Ascending aorta (tissue), 2 donors: ENCODE measurements around the gene SPSB1. TPM values are rescaled to one million over a fixed set of nuclear protein-coding genes. Genes with fewer than 3 reads are reported as not detected.

ENCODE experiments used
- DNase-seq, 2 donors: peaks; one replicate each; pipeline ENCODE4 v3.0.0-alpha.2; 2019; ENCODE audit warnings: low spot score in 2 of 2
- H3K27ac ChIP-seq, 2 donors: fragments of 200-600 bp; sonication (generic); one replicate each; pipeline ENCODE4 v1.5.1; 2016 to 2017; ENCODE audit warnings: mild to moderate bottlenecking in 1 of 2
- H3K27me3 ChIP-seq: fragments of 200-600 bp; sonication (generic); one replicate; pipeline ENCODE4 v1.5.1; 2017
- H3K36me3 ChIP-seq, 2 donors: fragments of 200-600 bp; sonication (generic); one replicate each; pipeline ENCODE4 v1.5.1; 2016
- H3K4me1 ChIP-seq, 2 donors: fragments of 200-600 bp; sonication (generic); one replicate each; pipeline ENCODE4 v1.5.1; 2016 to 2017; ENCODE audit warnings: mild to moderate bottlenecking in 1 of 2
- H3K4me3 ChIP-seq, 2 donors: fragments of 200-600 bp; sonication (generic); one replicate each; pipeline ENCODE4 v1.5.1; 2016 to 2017; ENCODE audit warnings: mild to moderate bottlenecking in 1 of 2
- H3K9me3 ChIP-seq, 2 donors: fragments of 200-600 bp; sonication (generic); one replicate each; pipeline ENCODE4 v1.5.1; 2016
- intact Hi-C: fragments of 100-400 bp; cut with DNase I; formaldehyde crosslinking; loops from one replicate; pipeline ENCODE4 v1.15.1; 2023
- total RNA-seq: library from RNA; depleted of rRNA; stranded (reverse); fragments of >200 nt; gene quantifications from one replicate; pipeline ENCODE4 v1.1.0, GENCODE V29; 2016
- TF ChIP-seq, protein P1 (sequence below), 3 experiments: fragments of 200-600 bp in 2 of 3; fragments of 450-650 bp in 1 of 3; sonication (generic) in 2 of 3; IDR thresholded peaks; one replicate each; pipeline ENCODE4 v1.5.1; 2016 to 2019; ENCODE audit warnings: antibody characterized with exemption in 3 of 3, mild to moderate bottlenecking in 1 of 3, moderate library complexity in 1 of 3

Gene SPSB1
- total RNA-seq, 1 donor from 2014 or later, result 64.9 TPM

- Histone ChIP-seq H3K4me3 (no peak overlapping the region), H3K36me3 (peaks cover 43 to 52% of the 10 kb centered on the region in 2 donors), H3K9me3 (no peaks in the 10 kb centered on the region), H3K4me1 (peaks cover 3 to 7% of the 10 kb centered on the region in 2 donors), H3K27ac (no peak overlapping the region), H3K27me3 (no peaks in the 10 kb centered on the region)
- intact Hi-C loops, result loop anchor here (1.0 to 10.0 kb wide), 4 partner anchors 23 to 307 kb away; no protein-coding TSS in a partner anchor
- DNase-seq, result no peak
- TF ChIP-seq, protein P1, sequence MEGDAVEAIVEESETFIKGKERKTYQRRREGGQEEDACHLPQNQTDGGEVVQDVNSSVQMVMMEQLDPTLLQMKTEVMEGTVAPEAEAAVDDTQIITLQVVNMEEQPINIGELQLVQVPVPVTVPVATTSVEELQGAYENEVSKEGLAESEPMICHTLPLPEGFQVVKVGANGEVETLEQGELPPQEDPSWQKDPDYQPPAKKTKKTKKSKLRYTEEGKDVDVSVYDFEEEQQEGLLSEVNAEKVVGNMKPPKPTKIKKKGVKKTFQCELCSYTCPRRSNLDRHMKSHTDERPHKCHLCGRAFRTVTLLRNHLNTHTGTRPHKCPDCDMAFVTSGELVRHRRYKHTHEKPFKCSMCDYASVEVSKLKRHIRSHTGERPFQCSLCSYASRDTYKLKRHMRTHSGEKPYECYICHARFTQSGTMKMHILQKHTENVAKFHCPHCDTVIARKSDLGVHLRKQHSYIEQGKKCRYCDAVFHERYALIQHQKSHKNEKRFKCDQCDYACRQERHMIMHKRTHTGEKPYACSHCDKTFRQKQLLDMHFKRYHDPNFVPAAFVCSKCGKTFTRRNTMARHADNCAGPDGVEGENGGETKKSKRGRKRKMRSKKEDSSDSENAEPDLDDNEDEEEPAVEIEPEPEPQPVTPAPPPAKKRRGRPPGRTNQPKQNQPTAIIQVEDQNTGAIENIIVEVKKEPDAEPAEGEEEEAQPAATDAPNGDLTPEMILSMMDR (IDR thresholded peaks at IDR 0.05), result no peak
Measured at GRCh38 chr1:9267352-9267686, 25.4 kb upstream of the SPSB1 start.

DNA sequence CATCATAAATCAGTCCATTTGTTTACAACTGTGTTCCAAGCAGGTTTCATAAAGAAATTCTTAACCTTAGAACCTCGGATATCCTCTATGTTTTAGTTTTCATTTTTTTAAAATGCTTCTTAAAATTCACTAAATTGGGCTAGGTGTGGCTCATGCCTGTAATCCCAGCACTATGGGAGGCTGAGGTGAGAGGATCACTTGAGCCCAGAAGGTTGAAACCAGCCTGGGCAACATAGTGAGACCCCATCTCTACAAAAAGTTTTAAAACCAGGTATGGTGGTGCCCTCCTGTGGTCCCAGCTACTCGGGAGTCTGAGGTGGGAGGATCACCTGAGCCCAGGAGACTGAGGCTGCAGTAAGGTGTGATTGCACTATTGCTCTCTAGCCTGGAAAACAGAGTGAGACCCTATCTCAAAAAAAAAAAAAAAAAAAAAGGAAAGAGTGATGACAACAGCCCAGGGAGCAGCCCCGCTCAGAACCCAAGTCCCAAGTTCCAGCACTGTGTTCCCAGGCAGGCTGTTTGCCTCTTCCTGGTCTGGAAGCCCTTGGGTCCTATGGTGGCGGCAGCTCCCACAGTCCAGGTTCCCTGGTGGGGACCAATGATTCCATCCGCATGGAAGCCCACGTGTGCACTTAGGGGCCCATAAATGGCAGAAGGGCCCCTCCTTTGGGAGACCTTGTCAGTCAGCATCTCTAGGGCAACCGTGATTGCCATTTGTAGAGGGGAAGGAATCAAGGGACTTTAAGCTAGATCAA is 24.7 kb upstream of the SPSB1 start:
- intact Hi-C loops, result loop anchor here (1.0 to 10.0 kb wide), 4 partner anchors 23 to 307 kb away; no protein-coding TSS in a partner anchor
- no peak overlapping the region for H3K27ac ChIP-seq
- H3K4me1 ChIP-seq, result peaks cover 3 to 7% of the 10 kb centered on the region in 2 donors
- H3K4me3 ChIP-seq, result no peak overlapping the region
- H3K27me3 ChIP-seq, result no peaks in the 10 kb centered on the region
- peaks cover 36 to 46% of the 10 kb centered on the region in 2 donors for H3K36me3 ChIP-seq
- TF ChIP-seq, protein P1 (IDR thresholded peaks at IDR 0.05), result no peak
- H3K9me3 ChIP-seq, result no peaks in the 10 kb centered on the region
- no peak for DNase-seq

DNA sequence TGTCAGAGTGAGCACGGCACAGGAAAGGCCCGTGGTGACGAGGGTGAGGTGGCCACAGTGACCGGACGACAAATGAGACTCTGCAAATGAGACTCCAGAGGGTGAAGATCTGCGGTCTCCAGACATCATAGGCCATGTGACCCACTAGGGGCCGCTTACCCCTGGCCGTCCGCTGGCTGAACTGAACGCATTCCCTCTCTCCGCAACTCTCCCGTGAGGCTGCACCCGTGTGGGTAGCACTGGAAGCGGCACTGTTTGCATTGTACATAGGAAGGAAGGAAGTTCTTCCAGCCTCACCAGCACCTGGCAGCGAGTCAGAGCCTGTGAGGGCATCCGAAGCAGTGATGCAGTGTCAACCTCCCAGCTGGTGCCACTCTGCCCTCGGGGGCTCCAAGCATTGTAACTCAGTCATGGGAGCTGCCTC is 23.6 kb upstream of the SPSB1 start:
- no peak for DNase-seq
- no peak overlapping the region for H3K4me3 ChIP-seq
- H3K4me1 ChIP-seq, result peaks cover 3 to 7% of the 10 kb centered on the region in 2 donors
- H3K27ac ChIP-seq, result no peak overlapping the region
- no peaks in the 10 kb centered on the region for H3K9me3 ChIP-seq
- TF ChIP-seq, protein P1 (IDR thresholded peaks at IDR 0.05), result no peak
- intact Hi-C loops, result loop anchor here (10.0 kb wide), 1 partner anchor 306 kb away; no protein-coding TSS in a partner anchor
- H3K36me3 ChIP-seq, result peaks cover 29 to 35% of the 10 kb centered on the region in 2 donors
- H3K27me3 ChIP-seq, result no peaks in the 10 kb centered on the region

DNA sequence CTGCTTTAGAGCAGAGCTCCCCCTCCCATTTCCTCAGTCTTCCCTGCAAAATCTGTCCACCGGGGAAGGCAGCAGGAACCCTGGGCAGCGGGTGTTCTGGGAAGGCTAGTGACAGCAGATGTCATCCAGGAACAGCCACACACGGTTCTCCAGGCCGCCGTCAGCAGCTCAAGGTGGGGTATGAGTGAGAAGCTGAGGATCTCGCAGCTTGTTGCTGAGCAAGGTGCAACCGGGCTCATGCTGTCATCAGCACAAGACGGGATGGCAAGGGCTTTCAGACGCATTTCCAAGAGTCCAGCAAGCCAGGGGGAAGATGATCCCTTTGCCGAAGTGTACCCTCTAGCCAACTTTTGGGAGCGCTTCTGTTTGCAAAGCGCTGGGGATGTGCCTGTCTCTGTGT is 23.0 kb upstream of the SPSB1 start:
- Histone ChIP-seq H3K4me1 (peaks cover 3 to 7% of the 10 kb centered on the region in 2 donors), H3K27ac (no peak overlapping the region), H3K27me3 (no peaks in the 10 kb centered on the region), H3K4me3 (no peak overlapping the region), H3K9me3 (no peaks in the 10 kb centered on the region), H3K36me3 (peaks cover 23 to 29% of the 10 kb centered on the region in 2 donors)
- no peak for DNase-seq
- intact Hi-C loops, result loop anchor here (10.0 kb wide), 1 partner anchor 305 kb away; no protein-coding TSS in a partner anchor
- TF ChIP-seq, protein P1 (IDR thresholded peaks at IDR 0.05), result no peak

DNA sequence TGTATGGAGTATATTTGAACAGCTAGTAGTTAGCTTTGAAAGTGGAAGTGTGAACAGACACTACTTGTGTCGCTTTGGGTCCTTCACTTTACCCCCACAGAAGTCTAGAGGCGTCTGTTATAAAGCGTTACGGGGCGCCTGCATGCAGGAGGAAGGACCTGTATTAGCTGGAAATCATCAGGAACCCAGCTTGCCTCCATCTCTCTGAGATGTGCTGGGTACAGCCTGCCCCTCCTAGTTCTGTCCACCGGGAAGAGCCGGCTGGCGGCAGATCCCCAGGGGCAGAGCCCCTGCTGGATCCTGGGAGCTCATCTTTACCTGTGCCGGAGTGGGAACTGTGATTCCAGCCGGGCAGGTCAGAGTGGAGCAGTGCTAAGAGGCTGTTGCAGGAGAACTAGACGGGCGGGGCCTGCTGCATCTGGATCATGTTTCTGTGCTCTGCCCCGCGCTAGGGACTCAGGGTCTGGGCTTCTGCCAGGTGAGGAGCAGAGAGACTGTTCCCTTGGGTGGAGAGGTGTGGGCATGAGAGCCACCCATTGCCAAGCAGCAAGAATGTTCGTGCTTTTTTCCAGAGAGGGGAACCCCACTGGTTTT is 22.3 kb upstream of the SPSB1 start:
- peaks cover 3 to 7% of the 10 kb centered on the region in 2 donors for H3K4me1 ChIP-seq
- intact Hi-C loops, result no loop called here
- no peak for DNase-seq
- TF ChIP-seq, protein P1 (IDR thresholded peaks at IDR 0.05), result no peak
- no peaks in the 10 kb centered on the region for H3K9me3 ChIP-seq
- peaks cover 16 to 25% of the 10 kb centered on the region in 2 donors for H3K36me3 ChIP-seq
- no peak overlapping the region for H3K27ac ChIP-seq
- no peaks in the 10 kb centered on the region for H3K27me3 ChIP-seq
- H3K4me3 ChIP-seq, result no peak overlapping the region
